G401 (cell line): ENCODE results near the gene ZXDC. TPM values are rescaled to one million over a fixed set of nuclear protein-coding genes. Genes with fewer than 3 reads are reported as not detected.
A peak's percentile ranks its signal among the peaks of the same experiment; 100 is the strongest.

Experiments used
- DNase-seq: peaks from one replicate; pipeline ENCODE4 v3.0.0-alpha.2; 2015; ENCODE audit warnings: low spot score
- in situ Hi-C: cut with HindIII; loops from 2 replicates; pipeline ENCODE4 v1.10.0; 2016; ENCODE audit warnings: low sequenced_read_pairs, mixed read lengths
- total RNA-seq: library from RNA; depleted of rRNA; stranded (reverse); fragments of >200 nt; shearing (Covaris generic); gene quantifications from 2 replicates; pipeline ENCODE4 v1.2.3, GENCODE V29; 2014

ZXDC gene
- total RNA-seq, 1 experiment from 2014 or later = 18.9 TPM

DNA sequence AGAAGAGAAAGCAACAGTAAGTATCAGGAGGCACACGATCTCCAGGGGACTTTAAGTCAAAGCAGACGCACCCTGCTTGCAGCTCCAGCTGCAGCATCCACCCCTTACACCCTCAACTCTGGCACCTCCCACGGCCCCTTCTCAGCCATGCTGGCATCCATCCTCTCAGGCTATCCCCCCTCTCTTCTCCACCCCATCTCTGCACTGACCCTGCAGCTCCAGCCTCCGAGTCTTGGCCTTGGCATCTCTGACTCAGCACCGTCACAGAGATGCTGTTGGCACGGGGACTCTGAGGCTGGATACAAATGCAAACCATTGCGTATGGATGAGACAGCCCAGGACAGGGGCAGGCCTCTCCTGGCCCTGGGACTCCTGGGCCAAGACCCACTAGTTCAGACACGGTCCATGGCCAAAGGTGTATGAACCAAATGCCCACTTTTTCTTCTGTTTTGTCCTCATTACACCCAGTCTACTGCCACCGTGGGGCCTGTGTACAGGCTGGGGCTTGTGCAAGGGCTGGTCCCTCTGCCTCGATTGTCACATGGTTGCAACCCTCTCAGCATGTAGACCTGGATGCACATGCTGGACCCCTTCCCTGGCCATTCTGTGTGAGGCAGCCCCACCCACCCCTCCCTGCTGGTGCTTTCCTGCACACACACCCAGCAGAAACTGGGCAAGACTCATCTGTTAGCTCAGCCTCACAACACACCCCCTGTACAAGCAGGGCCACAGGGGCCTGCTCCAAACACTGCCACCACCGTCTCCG lies 18.7 kb upstream of the ZXDC start:
- in situ Hi-C loops = no loop called here
- peak; percentile 19 for DNase-seq

DNA sequence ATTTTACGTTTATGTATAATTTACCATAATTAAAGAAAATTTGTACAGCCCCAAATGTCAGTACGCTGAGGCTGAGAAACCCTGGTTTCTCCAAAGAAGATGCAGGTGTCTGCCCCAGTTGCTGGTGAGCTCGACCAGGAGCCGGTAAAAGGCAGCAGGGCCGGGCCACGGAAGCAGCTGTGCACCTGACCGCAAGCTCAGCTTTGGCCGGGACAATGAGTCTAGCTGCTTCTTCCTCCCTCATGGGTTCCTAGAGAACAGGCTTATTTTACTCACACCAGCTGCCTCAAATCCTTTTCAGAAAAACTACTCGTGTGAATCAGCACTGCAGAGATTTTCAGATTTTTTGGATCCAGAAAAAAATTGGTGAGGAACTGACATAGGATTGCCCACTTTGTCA lies 18.0 kb upstream of the ZXDC start:
- no peak for DNase-seq
- in situ Hi-C loops = no loop called here

DNA sequence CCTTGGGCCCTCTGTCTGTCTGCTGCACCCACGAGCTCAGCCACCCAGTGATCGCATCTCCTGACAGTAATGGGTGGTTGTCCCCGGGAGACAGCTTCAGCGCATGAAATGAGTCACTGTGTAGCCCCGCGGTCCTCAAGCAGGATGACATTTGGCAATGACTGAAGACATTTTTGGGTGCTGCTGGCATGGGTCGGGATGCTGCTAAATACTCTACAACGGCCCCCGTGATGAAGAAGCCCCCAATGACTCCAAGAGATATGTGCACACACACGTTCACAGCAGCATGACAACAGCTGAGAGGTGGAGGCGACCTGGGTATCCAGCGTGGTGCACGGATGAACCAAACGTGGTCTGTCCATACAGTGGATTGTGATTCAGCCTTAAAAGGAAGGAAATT lies 17.4 kb upstream of the ZXDC start:
- in situ Hi-C loops = no loop called here
- DNase-seq = no peak

DNA sequence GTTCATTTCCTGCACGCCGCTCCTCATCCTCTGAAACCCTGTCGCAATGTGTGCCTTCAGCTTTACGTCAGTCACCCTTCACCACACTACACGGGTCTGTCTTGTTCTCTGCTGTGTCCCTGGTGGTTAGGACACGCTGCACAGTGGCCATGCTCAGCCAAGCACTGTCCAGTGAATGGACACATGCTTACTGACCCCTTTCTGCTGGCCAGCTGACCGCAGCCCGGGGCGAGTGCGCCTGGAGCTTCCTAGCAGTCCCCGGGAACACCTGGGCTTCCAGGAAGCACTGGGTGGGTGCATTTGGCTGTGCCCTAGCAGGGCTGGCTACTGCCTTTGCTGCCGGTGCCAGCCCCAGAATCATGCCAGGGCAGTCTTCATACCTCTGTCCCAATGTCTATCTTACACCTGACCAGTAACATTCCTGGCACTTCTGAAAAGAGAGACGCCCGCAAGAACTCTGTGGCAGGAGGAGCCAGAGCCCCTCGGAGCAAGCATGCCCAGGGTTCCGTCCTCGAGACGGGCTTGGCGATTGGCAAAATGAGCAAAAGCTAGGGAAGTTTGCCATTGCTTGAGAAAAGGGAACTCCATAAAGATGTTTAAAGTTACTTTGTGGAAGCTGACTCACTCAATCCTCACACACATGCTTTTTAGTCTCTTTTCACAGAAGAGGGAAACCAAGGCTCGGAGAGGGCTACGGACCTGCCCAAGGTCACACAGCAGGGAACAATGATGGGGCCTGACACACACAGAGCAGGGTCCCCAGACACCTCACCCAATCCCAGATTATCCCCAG lies 15.7 kb upstream of the ZXDC start:
- no peak for DNase-seq
- in situ Hi-C loops = no loop called here

DNA sequence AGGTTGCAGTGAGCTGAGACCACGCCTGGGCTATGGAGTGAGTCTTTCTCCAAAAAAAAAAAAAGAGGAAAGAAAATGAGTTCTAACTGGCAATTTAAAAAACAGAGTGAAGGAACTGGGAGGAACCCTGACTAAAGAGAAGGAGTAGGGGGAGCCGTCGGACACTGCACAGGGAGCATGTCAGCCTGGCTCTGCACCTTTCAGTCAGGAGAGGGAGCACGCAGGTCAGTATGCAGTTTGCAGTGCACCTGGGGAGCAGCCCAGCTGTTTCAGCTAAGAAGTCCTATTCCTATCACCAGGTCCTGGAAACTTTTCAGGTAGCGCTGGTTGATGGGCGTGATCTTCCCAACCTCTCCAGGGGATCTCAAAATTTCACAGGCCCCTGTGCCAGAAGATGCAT lies 14.9 kb upstream of the ZXDC start:
- no peak for DNase-seq
- in situ Hi-C loops = no loop called here

DNA sequence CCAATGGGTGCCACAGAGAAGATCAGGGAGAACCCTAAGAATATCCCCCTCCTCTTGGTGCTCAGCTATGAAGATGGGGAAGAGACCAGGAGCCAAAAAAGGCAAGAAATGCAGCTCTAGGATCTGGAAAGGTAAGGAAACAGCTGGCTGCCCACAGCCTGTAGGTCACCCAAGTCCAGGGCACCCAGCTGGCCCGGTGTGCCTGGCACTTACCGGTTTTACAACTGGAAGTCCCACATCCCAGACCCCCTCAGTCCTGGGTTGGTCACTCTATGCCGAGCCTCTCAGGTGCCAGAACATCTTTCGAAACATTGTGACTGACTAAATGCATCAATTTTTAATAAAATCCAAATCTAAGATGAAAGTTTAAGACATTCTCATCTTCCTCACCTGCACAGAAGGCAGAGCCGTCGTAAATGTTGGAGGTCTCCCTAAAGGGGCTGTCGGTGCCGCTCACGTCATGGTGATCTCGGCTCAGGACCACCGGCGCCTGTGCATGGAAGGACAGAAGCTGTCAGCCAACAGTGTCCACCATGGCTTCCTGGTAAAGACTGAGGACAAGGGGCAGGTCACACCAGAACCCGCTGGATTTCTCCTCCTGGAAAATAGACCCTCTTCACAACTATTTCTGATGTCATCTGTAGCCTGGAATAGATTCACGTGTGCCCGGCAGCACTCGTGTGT lies 13.3 kb upstream of the ZXDC start:
- DNase-seq = no peak
- in situ Hi-C loops = no loop called here

DNA sequence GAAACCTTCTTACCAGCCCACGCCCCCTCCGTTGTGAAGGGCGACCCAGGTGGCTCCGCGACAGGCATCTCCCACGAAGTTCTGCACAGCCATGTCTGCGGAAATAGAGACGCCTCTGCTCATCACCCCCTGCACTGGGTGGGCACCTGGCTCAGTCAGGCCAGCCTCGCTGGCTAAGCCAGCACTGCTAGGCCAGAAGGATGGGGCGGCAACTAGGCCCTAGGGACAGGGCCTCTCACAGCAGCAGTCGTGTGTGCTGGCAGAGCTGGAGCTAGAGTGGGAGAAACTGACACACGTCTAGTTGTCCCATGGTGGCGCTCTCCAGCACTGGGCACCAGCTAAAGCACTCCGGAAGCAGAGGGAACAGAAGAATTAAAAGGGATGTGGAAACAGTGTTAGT lies 12.5 kb upstream of the ZXDC start:
- in situ Hi-C loops = no loop called here
- DNase-seq = no peak

DNA sequence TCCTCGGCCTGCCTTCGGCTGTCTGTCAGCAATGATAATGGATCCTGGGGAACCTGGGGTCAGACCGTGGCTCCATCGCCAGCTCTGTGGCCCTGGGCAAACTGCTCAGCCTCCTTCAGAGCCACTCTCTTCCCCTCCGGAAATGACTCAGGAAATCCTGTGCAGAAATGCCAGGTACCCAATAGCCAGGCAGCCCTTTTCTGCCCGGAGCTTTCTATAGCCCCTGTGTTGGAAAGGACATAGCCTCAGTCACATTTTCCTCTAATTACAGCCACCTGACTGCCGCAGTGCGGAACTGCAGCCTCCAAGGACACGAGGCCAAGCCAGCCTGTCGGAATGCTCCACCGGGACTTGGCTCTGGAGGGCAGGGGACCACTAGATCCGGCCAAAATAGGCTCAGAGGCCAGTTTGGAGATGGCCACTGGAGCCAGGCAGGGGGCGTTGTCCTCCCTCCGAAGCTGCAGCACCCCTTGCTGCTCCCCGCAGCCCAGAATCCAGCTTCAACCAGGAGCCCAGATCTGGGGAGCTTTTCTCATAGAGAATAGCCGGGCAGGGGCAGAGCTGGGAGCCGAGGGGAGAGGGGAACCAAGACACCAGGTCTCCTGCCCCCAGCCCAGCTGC lies 11.6 kb upstream of the ZXDC start:
- in situ Hi-C loops = no loop called here
- DNase-seq = peak; percentile 62

DNA sequence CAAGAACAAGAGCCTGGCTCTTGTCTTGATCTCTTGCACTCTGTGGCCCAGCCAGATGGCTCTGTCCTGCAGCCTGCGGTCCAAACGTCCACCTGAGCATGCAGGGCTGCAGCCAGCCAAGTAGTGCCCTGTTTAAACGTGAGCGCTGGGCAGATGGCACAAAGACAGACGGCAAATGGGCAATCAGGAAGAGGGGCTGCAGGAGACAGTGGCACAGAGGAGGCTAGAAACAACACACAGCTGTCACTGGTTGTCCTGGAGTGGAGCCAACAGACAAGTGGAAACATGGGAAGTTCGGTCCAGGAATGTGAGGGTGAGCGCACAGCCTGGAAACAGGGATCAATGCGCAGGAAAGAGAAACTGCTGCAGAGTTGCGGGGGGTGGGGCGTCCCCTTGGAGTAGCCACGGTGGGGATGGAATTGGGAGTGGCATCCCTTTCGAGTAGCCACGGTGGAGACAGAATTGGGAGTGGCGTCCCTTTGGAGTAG lies 10.7 kb upstream of the ZXDC start:
- in situ Hi-C loops = no loop called here
- peak; percentile 80 for DNase-seq

DNA sequence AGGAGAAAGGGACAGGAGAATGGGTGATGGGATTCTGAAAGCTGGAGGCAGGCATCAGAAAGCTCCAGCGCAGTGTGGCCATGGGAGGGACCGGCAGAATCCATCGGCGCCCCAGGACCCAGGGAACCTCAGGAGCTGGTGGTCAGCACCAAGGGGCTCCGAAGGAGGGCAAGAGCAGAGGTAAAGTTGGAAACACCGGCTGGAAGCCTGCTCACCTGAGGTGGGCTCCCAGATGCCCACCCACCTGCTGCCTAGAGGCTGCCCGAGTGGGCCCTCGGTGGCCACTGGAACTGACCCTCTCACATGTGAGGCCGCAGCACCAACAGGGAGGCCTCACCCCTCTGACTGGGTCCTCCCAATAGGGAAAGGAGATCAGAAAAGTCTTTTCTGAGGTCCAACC lies 10.3 kb upstream of the ZXDC start:
- no peak for DNase-seq
- in situ Hi-C loops = no loop called here

DNA sequence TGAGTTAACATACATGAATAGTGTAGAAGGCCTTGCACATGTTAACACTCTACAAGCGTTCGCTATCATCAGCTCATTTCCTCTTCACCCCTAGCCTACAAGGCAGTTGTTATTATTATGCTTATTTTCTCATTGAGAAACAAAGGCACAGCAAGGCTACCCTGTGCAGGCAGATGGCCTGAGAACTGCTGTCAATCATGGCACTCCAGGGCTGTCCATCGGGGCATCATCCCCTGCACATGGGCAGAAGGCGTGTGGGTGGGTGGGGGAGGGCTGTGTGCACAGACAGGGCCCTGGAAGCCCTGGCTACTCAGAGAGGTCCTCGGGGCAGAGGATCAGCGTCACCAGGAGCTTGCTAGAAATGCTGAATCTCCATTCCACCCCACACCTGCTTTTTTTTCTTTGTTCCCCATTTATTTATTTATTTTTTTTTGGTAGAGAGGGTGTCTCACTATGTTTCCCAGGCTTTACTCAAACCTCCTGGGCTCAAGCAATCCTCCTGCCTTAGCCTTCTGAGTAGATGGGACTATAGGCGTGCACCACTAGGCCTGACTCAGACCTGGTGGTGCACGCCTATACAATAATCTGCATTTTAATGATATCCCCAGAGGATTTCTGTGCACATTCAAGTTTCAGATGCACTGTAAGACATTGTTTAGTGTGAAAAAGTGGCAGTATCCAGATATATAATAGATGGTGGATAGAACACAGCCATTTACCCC lies 9.6 kb upstream of the ZXDC start:
- no peak for DNase-seq
- in situ Hi-C loops = no loop called here

DNA sequence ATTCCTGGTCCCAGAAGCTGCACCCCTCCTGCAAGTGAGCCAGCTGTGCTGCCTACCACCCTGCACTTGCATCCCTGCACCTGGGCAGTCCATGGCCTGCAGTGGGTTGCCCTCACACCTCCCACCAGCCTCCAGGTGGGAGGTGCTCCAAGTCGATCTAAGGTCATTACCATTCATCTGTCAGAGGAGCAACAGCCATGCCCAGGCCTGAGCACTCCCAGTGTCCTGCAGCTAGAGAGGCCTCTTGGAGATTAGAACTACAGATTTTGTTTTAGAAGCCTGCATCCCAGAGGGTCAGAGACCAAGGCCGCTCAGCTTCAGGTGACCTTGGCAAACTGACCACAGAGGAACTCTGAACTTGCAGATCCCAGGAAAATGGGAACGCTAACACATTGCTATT lies 9.0 kb upstream of the ZXDC start:
- in situ Hi-C loops = no loop called here

DNA sequence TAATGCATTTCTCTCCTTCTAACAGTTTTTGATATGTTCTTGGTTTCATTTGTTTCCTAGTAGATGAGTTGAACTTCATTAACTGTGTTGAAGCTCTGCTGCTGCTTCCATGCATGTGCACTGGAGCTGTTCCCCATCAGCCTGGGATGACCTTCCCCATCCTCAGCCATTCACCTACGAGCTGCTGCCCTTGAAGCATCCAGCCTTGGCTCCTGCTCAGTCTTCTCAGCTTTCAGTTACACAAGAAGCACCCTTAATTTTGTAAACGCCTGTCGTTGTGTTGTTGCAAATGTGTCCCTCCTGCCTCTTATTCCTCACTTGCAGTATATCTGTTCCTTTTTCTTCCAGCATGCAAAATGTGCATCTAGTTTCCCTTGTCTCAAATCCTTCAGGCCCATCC lies 8.5 kb upstream of the ZXDC start:
- DNase-seq = no peak
- in situ Hi-C loops = no loop called here

More for the DNA sequence above, 9.0 kb upstream of the ZXDC start:
- DNase-seq = no peak

DNA sequence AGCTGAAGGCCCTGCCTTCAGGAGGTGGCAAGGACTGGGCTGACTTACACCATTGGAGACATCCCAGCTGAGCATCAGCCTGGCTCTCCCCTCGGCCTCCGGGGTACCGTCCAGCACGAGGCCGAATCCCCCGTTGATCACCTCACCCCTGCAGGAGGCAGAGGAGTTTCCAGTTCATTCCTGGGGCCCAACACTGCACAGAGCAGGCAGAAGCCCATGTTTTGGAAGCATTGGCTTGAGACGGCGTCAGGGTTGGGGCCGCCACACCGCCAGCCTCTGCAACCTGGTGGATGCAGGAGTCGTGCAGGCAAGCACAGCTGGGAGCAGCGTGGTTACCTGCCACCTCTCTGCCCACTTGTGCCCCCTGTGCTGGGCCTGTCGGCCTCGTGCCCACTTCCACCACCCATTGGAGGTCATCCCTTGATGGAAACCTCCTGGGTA lies 7.7 kb upstream of the ZXDC start:
- in situ Hi-C loops = no loop called here
- no peak for DNase-seq

DNA sequence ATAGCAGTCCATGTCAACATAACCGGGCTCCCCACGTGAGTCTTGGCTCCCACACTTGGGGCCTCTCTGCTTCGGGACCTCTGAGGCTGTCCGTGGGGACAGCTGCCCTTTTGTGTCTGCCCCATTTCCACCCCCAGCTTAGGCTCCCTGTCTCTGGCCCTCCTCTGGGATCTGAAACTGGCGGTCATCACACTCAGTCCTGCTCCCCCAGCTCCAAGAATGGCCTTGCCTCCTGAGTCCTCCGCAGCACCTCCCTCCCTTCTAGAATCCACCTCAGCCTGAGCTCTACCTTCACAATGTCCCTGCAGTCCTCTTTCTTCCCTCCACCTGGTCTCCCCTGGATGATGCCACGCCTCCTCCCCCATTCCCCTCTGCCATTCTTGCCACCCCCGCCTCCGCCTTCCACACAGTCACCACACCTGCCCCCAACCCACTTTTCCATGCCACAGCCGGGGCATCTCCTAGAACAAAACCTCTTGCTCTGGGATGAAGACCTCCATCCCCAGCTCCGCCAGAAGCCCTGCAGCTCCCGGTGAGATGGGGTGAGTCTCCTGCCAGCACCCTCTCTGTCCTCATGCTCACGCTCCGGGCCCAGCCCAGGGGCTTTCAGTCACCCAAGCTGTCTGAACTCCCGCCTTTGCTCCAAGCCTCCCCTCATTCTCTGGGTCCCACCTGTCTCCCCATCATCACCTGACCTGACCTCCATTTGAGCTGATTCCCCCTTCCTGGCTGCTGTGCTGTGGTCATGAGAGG lies 7.0 kb upstream of the ZXDC start:
- no peak for DNase-seq
- in situ Hi-C loops = no loop called here

DNA sequence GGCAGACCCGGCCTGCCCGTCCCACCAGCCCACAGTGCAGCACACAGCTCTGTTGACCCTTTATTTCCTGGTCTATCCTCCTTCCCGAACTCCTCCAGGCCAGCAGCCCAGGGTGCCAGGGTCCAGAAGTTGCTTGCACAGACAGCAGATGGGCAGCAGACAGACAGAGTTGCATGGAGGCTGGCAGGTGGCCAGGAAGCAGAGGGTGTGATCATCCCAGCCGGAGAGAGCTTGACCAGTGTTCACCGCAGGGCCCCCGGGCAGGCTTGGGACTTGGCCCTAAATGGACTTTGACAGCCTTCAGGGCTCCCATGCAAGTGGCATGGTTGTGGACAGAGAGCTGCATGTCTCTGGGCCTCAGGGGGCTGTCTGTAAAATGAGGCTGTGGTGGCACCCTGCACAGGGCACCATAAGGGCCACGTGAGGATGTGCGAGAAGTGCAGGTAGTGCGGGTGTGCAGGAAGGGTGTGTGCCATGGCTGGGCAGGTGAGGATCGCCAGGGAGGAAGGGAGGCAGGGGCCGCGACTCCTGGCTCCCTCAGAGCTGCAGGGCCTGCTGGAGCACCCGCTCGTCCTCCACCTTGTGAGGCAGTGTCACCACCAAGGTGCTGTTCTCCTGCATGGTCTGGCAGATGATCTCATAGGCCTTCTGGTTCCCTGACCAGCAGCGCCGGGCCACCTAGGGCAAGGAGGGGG lies 6.3 kb upstream of the ZXDC start:
- peak; percentile 57 for DNase-seq
- in situ Hi-C loops = no loop called here

DNA sequence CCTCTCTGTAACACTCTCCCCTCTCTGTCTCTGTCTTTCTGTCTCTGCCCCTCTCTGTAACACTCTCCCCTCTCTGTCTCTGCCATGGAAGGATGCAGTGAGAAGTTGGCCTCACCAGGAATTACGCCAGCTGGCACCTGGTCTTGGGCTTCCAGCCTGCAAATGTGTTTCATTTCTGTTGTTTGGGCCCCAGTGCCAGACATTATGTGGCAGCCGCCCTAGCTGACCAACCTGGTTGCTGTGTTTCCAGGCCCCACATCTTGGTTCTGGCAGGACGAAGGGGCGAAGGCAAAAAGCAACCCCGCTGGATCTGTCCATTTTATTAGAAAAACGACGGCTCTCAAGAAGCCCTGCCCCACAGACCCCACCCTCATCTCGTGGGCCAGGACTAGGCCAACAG lies 5.2 kb upstream of the ZXDC start:
- in situ Hi-C loops = no loop called here
- DNase-seq = peak; percentile 96

DNA sequence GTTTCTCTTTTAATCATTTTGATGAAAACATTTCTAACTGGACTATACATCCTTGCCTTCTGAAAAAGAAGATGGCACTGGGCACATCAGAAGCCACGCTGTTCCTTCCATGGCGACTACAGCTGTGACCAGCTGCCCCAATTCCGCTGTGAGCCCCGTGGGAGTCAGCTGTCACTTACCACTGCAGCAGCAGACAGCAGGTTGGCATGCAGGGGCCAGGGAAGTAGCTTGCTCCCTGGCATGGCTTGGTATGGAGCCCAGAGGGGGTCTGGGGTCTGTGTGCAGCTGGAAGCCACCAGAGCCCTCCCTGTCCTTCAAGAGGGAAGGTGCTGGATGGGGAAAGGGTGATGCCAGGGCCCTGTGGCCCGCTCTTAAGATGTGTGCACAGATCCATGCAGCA lies 4.5 kb upstream of the ZXDC start:
- in situ Hi-C loops = no loop called here
- DNase-seq = no peak
